SK-N-SH treated with all-trans-retinoic acid at 6 μM for 48 hours (cell line): ENCODE data around the gene WNK3.

Source experiments
- ARNTL ChIP-seq: fragments of 450-650 bp; formaldehyde crosslinking; IDR thresholded peaks from 2 replicates; pipeline ENCODE4 v1.5.0; 2020; ENCODE audit warnings: low read depth, mild to moderate bottlenecking, moderate library complexity, borderline replicate concordance
- CSDC2 ChIP-seq: fragments of 250-450 bp; sonication (Bioruptor Pico); IDR thresholded peaks from 2 replicates; pipeline ENCODE4 v1.5.0; 2020; ENCODE audit warnings: mild to moderate bottlenecking, moderate library complexity
- ISL1 ChIP-seq: fragments of 250-450 bp; sonication (Bioruptor Pico); IDR thresholded peaks from 2 replicates; pipeline ENCODE4 v2.1.2; 2022; ENCODE audit warnings: mild to moderate bottlenecking, moderate library complexity
- PPARA ChIP-seq: fragments of 250-450 bp; sonication (Bioruptor Pico); IDR thresholded peaks from 2 replicates; pipeline ENCODE4 v1.5.0; 2020; ENCODE audit warnings: mild to moderate bottlenecking, borderline replicate concordance
- SNAI2 ChIP-seq: fragments of 250-450 bp; sonication (Bioruptor Pico); IDR thresholded peaks from 2 replicates; pipeline ENCODE4 v1.5.0; 2020; ENCODE audit warnings: mild to moderate bottlenecking, moderate library complexity
- ZC3H10 ChIP-seq: fragments of 250-450 bp; sonication (Bioruptor Pico); IDR thresholded peaks from 2 replicates; pipeline ENCODE4 v1.5.1; 2021; ENCODE audit warnings: mild to moderate bottlenecking, moderate library complexity
- ZFP30 ChIP-seq: fragments of 450-650 bp; formaldehyde crosslinking; IDR thresholded peaks from 2 replicates; pipeline ENCODE4 v1.5.0; 2022; ENCODE audit warnings: mild to moderate bottlenecking, moderate library complexity
- ZNF70 ChIP-seq: fragments of 450-650 bp; formaldehyde crosslinking; IDR thresholded peaks from 2 replicates; pipeline ENCODE4 v1.5.0; 2020; ENCODE audit warnings: mild to moderate bottlenecking, moderate library complexity
- TF ChIP-seq, protein P1 (sequence below): fragments of 250-450 bp; sonication (Bioruptor Pico); IDR thresholded peaks from 2 replicates; pipeline ENCODE4 v1.5.1; 2020; ENCODE audit warnings: low read depth, mild to moderate bottlenecking, moderate library complexity
- TF ChIP-seq, protein P2 (sequence below): fragments of 250-450 bp; sonication (Bioruptor Pico); IDR thresholded peaks from 2 replicates; pipeline ENCODE4 v1.8.0; 2020; ENCODE audit warnings: mild to moderate bottlenecking, moderate library complexity, borderline replicate concordance

DNA sequence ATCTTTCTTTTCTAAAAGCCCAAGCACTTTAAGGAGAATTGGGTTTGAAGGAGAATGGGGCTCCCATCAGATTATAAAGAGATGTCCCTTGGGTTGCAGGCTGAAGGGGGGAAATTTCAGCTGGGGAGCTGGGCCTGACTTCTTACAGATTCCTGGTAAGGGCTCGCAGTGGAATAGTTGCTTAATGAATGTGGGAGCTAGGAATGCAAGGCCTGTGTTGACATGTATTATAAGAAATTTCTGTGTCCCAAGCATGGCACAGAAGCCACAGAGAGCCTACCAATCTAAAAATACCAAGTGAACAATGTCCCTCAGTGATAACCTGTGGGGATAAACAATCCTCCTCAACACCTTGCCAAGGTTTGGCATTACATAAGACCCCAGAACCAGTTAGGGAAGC lies 39.3 kb upstream of the WNK3 start:
- TF ChIP-seq ZFP30 (CRISPR knock-in tag) (no peak), PPARA (no peak), ZC3H10 (CRISPR knock-in tag) (no peak), ARNTL (CRISPR knock-in tag) (no peak), ZNF70 (no peak), ISL1 (no peak), CSDC2 (CRISPR knock-in tag) (no peak), SNAI2 (CRISPR knock-in tag) (no peak)
- TF ChIP-seq, protein P1, sequence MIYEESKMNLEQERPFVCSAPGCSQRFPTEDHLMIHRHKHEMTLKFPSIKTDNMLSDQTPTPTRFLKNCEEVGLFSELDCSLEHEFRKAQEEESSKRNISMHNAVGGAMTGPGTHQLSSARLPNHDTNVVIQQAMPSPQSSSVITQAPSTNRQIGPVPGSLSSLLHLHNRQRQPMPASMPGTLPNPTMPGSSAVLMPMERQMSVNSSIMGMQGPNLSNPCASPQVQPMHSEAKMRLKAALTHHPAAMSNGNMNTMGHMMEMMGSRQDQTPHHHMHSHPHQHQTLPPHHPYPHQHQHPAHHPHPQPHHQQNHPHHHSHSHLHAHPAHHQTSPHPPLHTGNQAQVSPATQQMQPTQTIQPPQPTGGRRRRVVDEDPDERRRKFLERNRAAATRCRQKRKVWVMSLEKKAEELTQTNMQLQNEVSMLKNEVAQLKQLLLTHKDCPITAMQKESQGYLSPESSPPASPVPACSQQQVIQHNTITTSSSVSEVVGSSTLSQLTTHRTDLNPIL (CRISPR knock-in tag), result no peak
- TF ChIP-seq, protein P2, sequence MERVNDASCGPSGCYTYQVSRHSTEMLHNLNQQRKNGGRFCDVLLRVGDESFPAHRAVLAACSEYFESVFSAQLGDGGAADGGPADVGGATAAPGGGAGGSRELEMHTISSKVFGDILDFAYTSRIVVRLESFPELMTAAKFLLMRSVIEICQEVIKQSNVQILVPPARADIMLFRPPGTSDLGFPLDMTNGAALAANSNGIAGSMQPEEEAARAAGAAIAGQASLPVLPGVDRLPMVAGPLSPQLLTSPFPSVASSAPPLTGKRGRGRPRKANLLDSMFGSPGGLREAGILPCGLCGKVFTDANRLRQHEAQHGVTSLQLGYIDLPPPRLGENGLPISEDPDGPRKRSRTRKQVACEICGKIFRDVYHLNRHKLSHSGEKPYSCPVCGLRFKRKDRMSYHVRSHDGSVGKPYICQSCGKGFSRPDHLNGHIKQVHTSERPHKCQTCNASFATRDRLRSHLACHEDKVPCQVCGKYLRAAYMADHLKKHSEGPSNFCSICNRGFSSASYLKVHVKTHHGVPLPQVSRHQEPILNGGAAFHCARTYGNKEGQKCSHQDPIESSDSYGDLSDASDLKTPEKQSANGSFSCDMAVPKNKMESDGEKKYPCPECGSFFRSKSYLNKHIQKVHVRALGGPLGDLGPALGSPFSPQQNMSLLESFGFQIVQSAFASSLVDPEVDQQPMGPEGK, result no peak
